GM21528 (cell line): ENCODE data around the gene SOX15.
A peak's percentile ranks its signal among the peaks of the same experiment; 100 is the strongest.
"Not testable (repeated sequence)": the region's sequence is repeated elsewhere in the genome, so short reads cannot be mapped to it uniquely, and the experiment has no call there.

Source experiments
- ATAC-seq: cut with Tn5 transposase; IDR thresholded peaks from one replicate; pipeline ENCODE4 v1.9.1; 2021; ENCODE audit warnings: mild to moderate bottlenecking, moderate library complexity; ENCODE audit not compliant: unreplicated experiment, low FRiP score

SOX15 gene

GRCh38 chr17:7611635-7612293 is 21.9 kb upstream of the SOX15 start:
- ATAC-seq: no peak

DNA sequence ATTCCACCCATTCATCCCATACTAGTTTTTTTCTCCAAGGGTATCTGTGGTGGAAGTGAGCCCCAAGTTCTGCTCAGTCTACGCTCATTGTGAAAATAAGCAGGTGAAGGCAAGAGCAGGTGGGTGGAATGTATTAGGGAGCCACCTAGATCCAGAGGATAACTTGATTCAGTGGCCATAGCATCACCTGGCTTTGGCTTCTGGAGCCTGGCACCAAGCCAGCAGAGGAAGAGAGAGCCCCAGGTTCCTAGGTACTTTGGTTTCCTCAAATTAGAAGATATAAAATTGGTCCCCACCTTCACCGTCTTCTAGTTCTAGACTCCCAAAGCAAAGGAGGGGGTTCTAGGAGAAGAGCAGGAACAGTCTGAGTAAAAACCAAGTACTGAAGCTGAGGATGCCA is 20.7 kb upstream of the SOX15 start:
- no peak for ATAC-seq

DNA sequence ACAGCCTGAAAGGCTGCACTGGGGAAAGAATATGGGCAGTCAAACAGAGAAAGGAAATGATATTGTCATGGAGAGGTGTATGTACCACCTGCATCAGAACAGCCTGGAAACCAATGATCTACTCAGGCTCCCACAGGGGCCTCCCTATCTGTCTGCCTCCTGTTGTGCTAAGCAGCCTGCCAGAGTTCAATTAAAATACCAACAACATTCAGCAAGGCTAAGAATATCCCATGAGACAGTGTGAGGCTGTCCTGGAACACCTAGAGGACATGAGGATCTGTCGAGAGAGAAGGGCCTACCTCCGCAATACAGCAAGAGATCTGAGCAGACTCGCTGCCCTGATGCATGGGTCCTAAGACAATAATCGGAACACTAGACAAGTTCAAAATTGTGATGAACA is 16.4 kb upstream of the SOX15 start:
- no peak for ATAC-seq

- not testable (repeated sequence) for ATAC-seq
These were observed 7.7 kb upstream of the SOX15 start for GRCh38 chr17:7597561-7597960.

GRCh38 chr17:7593296-7593695 is 3.4 kb upstream of the SOX15 start:
- no peak for ATAC-seq

DNA sequence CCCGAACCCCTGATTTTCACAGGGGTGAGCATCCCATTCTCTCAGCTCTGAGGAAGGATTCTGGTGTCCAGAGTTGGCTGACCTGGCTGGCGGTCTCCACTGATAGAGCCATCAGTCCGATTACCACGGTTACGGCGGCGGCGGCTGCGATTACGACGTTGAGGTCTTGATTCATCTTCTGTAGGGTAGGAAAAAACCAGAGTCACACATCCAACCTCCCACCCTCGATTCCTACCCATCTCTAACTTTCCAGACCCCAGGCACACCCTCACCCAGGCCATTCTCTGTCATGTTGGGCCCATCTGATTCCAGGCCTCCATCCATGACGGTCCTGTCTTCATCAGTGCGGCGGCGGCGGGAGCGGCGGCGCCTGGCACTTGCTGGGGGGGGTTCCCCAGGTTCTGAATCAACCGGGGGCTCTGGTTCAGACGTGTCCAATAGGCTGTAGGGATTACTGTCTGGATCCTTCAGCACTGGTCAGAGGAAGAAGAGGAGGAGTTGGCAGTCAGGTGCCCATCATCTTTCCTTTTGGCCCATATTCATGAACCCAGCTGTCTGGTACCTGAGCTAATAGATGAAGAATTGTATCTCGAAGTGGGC is 2.6 kb upstream of the SOX15 start:
- ATAC-seq: no peak

DNA sequence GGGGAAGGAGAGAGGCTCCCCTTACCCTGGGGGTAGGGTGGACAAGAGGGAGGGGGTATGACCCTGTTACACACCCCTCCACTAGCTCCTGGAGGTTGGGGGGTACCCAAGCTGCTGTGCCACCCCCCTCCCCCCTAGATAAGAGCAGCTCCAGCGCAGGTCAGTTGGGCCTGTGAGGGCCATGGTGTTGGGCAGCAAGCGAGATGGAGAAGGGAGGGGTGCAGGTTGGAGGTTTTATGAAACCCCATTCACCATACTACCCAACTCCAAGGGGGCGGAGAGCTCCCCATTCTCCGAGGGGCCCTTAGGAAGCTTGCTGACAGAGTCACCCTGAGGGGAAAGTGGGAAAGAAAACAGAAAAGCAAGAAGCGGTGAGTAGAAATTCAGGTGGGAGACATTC is 1.7 kb upstream of the SOX15 start:
- ATAC-seq: no peak

GRCh38 chr17:7590743-7591142 is 849 bp upstream of the SOX15 start:
- ATAC-seq: no peak

- no peak for ATAC-seq
These were observed 558 bp downstream of the SOX15 start for GRCh38 chr17:7589204-7589868.

DNA sequence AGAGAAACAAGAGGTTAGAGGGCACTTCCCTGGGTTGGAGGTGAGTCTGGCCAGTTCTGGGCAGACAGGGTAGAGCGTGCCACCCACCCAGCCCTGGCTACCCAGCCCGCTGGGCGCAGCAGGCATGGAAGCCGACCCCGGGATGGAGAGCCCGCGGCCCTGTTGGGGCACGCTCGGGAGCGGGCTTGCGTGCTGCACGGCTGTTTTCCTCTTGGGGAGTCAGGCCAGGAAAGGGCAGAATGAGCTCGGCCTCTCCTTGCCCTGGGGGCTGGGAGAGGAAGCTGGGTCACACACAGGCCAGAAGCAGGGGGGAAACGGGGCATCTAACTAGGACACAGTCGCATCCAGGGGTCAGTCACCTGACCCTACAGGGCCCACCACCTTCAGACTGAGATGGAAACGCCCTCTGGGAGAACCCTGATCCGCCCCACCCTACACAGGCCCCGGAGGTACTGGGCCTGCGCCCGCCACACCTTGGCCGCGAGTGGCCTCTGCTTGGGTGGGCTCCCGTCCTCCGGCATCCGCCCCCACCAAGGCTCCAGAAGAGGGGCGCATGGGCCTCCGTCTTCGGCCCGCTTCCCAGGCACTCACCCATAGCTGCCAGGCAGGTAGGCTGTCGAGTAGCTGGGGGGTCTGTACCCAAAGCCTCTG is 1.2 kb downstream of the SOX15 start:
- no peak for ATAC-seq

DNA sequence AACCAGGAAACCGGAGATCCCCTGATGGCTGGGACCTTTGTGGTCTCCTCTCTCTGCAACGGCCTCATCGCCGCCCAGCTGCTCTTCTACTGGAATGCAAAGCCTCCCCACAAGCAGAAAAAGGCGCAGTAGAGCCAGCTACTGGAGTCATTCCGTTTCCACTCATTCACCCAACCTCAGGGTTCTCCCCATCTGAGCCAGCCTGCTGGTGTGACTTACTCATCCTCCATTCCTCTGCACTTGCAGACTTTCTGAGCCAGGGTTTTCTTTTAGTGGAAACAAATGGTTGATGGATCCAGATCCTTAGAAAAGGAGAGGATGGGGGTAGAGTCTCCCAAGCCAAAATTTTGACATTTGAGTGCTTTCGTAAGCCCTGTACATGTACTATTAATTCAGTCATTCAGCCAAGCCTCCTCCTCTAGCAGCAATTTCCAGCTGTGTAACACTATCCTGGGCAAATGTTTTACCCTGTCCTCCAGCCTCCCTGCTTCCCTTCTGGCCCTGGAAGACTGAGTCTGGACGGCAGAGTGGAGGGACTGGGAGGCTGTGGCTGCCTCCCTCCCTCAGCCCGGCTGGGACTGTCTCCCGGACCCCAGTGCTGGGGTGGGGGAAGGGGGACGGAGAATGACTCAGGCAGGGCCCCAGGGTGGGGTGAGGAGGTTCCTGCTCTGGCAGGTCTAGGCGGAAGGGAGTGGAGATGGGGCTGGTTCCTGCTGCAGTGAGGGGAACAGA is 2.3 kb downstream of the SOX15 start:
- ATAC-seq: no peak

- ATAC-seq: no peak
These were observed 3.0 kb downstream of the SOX15 start for GRCh38 chr17:7586673-7587419.

GRCh38 chr17:7583253-7584109 is 6.4 kb downstream of the SOX15 start, which contains the start of gene MPDU1:
Gene MPDU1, plus strand, starts transcription at chr17:7583852. Its CDS starts 11 bp downstream, at chr17:7583863.
- ATAC-seq: peak; percentile 68

DNA sequence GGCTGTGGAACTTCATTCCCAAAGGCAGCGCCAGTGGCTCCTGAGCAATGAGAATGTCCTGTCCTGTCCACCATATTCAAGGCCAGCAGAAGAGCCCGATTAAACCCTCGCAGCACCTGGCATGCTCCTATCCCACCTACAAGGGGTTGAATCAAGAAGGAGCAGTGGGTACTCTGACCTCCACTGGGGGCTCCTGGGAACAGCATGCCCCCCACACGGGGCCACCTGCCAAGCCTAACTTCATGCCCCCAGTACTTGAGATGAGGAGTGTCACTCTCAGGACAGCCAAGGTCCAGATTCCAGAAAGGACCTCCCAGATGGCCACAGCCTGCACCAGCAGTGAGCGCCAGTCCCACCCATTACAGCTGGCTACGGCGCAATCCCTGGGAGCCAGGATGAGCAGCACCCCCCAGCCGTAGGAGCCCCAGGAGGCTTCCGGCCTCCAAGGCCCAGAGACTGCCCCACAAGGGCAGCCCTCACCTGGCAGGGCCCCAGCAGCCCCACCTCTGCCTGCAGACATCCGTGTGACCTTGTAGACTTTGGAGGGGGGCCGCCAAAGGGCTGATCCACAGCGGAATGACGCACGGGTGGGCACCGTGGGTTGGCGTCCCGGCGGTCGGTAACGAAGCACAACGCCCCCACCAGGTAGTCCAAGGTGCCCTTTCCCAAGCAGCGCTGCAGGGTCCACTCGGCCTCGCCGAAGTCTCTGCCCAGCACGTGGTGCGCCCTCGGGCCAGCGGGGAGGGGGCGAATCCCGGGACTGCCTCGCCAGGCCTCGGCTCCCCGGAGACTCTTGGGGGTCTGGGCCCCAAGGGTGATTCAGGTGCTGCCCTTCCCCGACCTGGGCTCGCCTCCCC is 7.3 kb downstream of the SOX15 start:
- no peak for ATAC-seq

GRCh38 chr17:7580604-7581575 is 9.0 kb downstream of the SOX15 start:
- ATAC-seq: no peak

DNA sequence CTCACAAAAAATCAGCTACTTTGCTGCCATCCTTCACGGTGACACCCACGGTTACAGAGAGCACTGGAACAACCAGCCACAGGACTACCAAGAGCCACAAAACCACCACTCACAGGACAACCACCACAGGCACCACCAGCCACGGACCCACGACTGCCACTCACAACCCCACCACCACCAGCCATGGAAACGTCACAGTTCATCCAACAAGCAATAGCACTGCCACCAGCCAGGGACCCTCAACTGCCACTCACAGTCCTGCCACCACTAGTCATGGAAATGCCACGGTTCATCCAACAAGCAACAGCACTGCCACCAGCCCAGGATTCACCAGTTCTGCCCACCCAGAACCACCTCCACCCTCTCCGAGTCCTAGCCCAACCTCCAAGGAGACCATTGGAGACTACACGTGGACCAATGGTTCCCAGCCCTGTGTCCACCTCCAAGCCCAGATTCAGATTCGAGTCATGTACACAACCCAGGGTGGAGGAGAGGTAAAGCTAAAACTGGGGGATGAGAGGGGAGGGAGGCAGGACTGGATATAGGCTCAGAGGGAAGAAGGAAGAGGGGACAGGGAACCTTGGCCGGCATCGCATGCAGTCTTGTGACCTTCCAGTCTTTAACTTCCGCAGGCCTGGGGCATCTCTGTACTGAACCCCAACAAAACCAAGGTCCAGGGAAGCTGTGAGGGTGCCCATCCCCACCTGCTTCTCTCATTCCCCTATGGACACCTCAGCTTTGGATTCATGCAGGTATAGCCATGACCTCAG is 9.9 kb downstream of the SOX15 start:
- ATAC-seq: no peak
